ENCODE results near the gene EEPD1. TPM values are rescaled to one million over a fixed set of nuclear protein-coding genes. Genes with fewer than 3 reads are reported as not detected.

The EEPD1 gene
- total RNA-seq, 1 experiment from 2014 or later: 48.0 TPM

- DNase-seq (ENCODE audit: low read depth, low spot score): no peak
- H3K36me3 ChIP-seq (ENCODE audit: control insufficient read depth, insufficient read depth, low read length): 0 out of 2 replicates have a peak, but pooled peaks cover 3% of the 10 kb centered on the region
- H3K27me3 ChIP-seq (ENCODE audit: control insufficient read depth, insufficient read depth, low read length): no peaks in the 10 kb centered on the region
- peaks cover 95% of the 10 kb centered on the region for H3K4me1 ChIP-seq (ENCODE audit: control insufficient read depth, insufficient read depth, low read length)
- intact Hi-C loops (cut with micrococcal nuclease; ENCODE audit: unreplicated experiment): no loop called here
- CTCF ChIA-PET: no interaction called here
- peak overlapping the region; percentile 99 for H3K27ac ChIP-seq (ENCODE audit: low read length)
- in situ Hi-C loops (cut with HindIII; ENCODE audit: low pct_unique_long_range_greater_than_20kb, low sequenced_read_pairs): no loop called here
- POLR2A ChIA-PET: no interaction called here
- H3K9me3 ChIP-seq (ENCODE audit: control insufficient read depth, insufficient read depth, low read depth, low read length): no peaks in the 10 kb centered on the region
- TF ChIP-seq SIN3A (IDR thresholded peaks at IDR 0.05; ENCODE audit: borderline replicate concordance, insufficient read depth, low read depth, low read length): no peak
- TF ChIP-seq, protein P1, sequence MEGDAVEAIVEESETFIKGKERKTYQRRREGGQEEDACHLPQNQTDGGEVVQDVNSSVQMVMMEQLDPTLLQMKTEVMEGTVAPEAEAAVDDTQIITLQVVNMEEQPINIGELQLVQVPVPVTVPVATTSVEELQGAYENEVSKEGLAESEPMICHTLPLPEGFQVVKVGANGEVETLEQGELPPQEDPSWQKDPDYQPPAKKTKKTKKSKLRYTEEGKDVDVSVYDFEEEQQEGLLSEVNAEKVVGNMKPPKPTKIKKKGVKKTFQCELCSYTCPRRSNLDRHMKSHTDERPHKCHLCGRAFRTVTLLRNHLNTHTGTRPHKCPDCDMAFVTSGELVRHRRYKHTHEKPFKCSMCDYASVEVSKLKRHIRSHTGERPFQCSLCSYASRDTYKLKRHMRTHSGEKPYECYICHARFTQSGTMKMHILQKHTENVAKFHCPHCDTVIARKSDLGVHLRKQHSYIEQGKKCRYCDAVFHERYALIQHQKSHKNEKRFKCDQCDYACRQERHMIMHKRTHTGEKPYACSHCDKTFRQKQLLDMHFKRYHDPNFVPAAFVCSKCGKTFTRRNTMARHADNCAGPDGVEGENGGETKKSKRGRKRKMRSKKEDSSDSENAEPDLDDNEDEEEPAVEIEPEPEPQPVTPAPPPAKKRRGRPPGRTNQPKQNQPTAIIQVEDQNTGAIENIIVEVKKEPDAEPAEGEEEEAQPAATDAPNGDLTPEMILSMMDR (IDR thresholded peaks at IDR 0.05): no peak
- no peak for TF ChIP-seq POLR2AphosphoS5 (IDR thresholded peaks at IDR 0.05; ENCODE audit: low read depth, low read length)
- no peak for TF ChIP-seq REST (IDR thresholded peaks at IDR 0.05; ENCODE audit: insufficient read depth in 1 of 2, low read depth in 2 of 2, low read length in 1 of 2)
- TF ChIP-seq TCF7L2 (IDR thresholded peaks at IDR 0.05; ENCODE audit: low read depth, low read length): no peak
- ATAC-seq: no peak
- H3K4me3 ChIP-seq (ENCODE audit: low read depth in 2 of 2, low read length in 2 of 2): no peak overlapping the region
- no TSS peak for BruUV-seq (replicated peaks)
Measured at GRCh38 chr7:36279926-36280315, 126.9 kb downstream of the EEPD1 start.

GRCh38 chr7:36280840-36281812, 128.1 kb downstream of the EEPD1 start:
- Histone ChIP-seq H3K9me3 (ENCODE audit: control insufficient read depth, insufficient read depth, low read depth, low read length) (no peaks in the 10 kb centered on the region), H3K27ac (ENCODE audit: low read length) (peak overlapping the region; percentile 99), H3K36me3 (ENCODE audit: control insufficient read depth, insufficient read depth, low read length) (0 out of 2 replicates have a peak, but pooled peaks cover 3% of the 10 kb centered on the region), H3K27me3 (ENCODE audit: control insufficient read depth, insufficient read depth, low read length) (no peaks in the 10 kb centered on the region), H3K4me3 (ENCODE audit: low read depth in 2 of 2, low read length in 2 of 2) (peak overlapping the region; percentile 14 to 36), H3K4me1 (ENCODE audit: control insufficient read depth, insufficient read depth, low read length) (peaks cover 99% of the 10 kb centered on the region)
- CTCF ChIA-PET: no interaction called here
- POLR2A ChIA-PET: interaction anchor here (0.7 kb wide), 1 partner anchor 9 kb away, joined by 3 read pairs; no protein-coding TSS in a partner anchor
- BruUV-seq (replicated peaks): TSS peak; percentile 28
- peak; percentile 85 for ATAC-seq
- peak; percentile 86 for DNase-seq (ENCODE audit: low read depth, low spot score)
- intact Hi-C loops (cut with micrococcal nuclease; ENCODE audit: unreplicated experiment) (no loop called here), in situ Hi-C loops (cut with HindIII; ENCODE audit: low pct_unique_long_range_greater_than_20kb, low sequenced_read_pairs) (no loop called here)
- TF ChIP-seq TCF7L2 (IDR thresholded peaks at IDR 0.05; ENCODE audit: low read depth, low read length): 0 out of 2 replicates have a peak, but pooled peaks have one; percentile 30
- TF ChIP-seq REST (IDR thresholded peaks at IDR 0.05; ENCODE audit: insufficient read depth in 1 of 2, low read depth in 2 of 2, low read length in 1 of 2): no peak
- peak; percentile 49; the same call in 1 of the 2 replicates for TF ChIP-seq POLR2AphosphoS5 (IDR thresholded peaks at IDR 0.05; ENCODE audit: low read depth, low read length)

All from Panc1 (cell line).